Activated gamma-delta T cell (primary cell): ENCODE measurements around the gene SRPK1.

ENCODE experiments used
- DNase-seq: peaks from one replicate; lab custom pipeline; 2025; lab: John Stamatoyannopoulos, UW

Gene SRPK1

DNA sequence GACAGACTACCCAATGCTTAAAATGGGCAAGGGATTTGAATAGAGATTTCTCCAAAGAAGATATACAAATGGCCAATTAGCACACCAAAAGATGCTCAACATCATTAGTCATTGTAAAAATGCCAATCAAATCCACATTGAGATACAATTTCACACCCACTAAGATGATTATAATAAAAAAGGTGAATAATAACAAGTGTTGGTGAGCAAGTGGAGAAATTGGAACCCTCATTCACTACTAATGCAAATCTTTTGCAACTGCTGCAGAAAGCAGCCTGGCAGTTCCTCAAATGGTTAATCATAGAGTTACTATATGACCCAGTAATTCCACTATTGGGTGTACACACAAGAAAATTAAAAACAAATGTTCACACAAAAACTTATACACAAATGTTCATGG lies 103.4 kb downstream of the SRPK1 start:
- no peak for DNase-seq

DNA sequence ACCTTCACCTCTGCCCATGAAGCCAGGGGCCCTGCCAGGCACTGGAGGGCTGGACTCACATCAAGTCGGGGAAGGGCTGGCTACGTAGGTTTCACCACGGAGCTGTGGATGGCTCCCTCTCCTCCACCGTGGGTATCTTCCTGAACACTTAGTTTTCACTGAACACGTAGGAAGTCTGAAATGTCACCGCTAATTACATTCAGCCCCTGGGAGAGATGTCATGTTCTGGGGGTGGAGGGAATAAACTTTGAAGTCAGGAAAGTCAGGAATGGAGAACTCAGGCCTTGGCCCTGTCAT lies 109.3 kb downstream of the SRPK1 start:
- DNase-seq: no peak

DNA sequence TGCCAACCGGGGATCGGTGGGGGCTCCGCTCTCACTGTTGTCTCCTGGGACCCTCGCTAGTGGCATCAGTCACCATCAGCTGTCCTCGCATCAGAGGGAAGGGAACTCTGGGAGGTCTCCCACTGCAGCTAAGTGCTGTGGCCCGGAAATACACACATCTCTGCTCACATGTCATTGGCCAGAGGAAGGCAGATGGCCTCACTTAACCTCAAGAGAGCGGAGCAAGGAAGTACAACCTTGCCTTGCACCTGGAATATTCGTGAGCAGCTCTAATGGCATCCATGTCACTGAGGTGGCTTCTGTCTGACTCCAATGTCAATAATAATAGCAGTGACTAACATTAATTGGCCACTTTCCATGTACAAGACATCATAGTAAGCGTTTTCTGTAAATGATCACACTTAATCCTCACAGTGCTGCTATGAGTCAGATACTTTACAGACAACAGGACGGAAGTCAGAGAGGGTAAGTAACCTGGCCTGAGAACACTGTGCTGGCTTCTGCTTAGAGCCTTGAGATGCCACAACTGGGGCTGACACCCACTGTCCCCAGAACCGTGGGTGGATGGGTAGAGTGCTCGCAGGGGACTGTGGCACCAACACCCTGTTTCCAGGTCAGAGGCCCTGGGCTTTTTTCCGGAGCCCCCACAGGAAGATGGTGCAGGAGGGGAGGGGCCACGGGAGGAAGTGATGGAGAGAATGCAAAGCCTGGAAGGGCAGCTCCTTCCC lies 109.8 kb downstream of the SRPK1 start:
- no peak for DNase-seq

DNA sequence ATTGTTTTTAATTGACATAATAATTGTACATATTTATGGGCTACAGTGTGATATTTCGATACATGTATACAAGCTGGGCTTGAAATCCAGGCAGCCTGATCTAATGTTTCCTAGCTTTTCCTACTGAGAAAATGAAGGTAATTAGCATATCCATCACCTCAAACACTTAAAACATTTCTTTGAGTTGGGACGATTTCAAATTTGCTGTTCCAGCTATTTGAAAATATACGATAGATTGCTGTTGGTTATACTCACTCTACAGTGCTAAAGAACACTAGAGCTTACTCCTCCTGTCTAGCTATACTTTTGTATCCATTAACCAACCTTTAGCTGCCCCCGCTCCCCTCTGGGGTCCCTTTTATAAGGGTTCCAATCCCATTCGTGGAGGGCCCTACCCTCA lies 111.1 kb downstream of the SRPK1 start:
- no peak for DNase-seq

DNA sequence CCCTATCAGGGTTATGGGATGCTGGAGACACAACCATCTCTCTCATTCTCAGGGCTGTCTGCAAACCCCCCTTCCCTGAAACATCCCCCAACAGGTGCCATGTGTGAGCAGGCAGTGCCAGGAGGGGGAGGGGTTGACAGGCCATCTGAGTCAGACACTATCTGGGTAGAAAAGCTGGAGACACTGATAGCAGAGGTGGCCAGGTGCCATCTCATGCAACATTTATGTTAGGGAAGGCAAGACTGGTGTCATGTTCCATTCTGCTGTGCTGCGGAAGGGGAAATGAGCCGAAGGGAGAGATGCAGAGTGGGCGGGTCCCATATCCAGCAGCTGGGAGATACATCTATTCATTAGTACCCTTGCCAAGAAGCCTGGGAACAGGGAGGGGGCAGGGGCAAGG lies 112.2 kb downstream of the SRPK1 start:
- no peak for DNase-seq

DNA sequence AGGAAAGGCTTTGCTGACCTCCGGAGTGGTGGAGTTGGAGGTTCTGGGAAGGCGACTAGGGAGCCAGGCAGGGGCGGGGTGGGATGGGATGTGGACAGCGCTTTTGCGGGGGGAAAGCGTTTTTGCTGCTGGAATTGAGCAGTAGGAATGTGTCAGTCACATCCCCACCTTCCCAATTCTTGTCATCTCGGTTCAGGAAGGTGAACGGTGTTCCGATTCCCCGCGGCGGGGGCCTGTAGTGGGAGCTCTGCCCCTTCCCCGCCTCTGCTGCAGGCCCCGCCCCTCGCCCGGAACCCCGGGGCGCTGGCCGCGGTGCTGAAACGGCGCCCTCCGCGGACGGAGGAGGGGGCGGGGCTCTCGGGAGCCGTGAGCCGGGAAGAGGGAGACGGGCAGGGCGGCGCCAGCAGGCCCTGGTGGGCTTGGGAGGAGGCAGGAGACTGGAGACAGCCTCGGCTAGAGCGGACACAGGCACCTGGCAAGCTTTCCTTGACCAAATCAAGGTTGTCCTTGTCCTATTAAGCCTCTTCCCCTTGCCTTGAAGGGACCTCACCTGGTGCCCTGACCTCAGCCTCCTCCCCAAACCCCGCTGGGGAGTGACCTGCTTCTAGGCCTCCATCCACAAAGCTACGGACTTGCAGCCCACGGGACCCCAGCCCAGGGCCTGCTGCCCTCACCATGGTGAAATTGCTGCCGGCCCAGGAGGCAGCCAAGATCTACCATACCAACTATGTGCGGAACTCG lies 115.7 kb downstream of the SRPK1 start, which contains the start of gene LHFPL5:
TSS of gene LHFPL5 (plus strand) at position 357 of the 741 bp plus-strand sequence. CDS start at position 676, 319 bp downstream.
- DNase-seq: no peak

DNA sequence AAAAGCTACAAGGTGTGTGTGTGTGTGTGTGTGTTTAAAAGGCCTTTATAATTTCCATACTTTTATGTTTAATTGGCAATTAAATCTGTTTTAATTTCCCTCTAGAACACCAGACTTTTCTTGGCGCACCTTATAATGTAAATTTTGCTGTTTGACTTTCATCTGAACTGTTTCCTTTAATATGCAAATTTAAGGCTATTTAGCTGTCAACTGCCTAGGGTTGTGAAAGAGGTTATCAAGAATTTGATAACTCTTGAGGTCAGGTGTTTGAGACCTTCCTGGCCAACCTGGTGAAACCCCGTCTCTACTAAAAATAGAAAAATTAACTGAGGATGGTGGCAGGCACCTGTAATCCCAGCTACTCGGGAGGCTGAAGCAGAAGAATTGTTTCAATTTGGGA lies 119.8 kb downstream of the SRPK1 start:
- no peak for DNase-seq

DNA sequence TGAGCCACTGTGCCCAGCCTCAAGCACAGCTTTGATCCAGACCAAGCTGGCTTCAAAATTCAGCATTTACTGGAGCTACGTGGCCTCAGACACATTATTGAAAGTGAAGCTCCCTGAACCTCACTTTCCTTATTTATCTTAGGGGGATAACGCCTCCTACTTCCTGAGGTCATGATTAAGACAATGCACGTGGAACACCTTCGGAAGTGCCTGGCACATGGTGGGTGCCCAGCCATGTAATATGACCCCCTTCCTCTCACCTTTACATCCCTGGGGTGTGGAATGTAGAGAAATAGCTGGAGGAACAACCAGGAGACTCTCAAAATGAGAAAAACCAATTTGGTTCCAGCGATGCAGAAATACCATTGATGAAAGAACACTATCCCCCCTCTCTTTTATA lies 122.2 kb downstream of the SRPK1 start:
- no peak for DNase-seq

DNA sequence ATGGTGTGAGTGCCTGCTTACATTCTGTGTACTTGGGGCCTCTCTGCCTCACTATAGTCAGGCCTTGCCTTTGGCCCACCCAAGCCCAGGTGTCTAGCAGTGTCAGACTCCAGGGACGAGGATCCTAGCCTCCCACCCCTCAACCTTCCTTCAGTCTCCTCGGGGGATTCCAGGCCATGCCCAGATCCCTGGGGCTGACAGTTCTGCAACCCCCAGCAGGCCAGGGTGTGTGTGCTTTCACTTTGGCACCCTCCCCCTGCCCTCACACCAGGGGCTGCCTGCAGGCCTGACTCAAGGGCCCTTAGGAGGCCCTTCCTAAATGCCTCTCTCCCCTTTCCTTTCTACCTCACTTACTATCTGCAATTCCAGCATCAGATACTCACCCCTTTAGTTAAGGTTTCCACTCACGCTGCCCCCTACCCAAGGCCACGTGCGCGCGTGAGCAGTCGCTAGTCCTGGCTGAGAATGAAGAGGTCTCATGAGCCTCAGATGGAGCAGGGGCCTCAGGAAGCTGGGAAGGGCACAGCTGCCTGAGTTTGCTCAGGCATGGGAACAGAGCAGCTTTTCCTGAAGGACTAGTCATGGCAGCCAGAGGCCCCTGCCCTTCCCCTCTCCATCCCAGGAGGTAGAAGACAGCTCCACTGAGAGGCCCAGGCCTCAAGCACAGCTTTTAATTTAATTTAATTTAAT lies 122.9 kb downstream of the SRPK1 start:
- no peak for DNase-seq

DNA sequence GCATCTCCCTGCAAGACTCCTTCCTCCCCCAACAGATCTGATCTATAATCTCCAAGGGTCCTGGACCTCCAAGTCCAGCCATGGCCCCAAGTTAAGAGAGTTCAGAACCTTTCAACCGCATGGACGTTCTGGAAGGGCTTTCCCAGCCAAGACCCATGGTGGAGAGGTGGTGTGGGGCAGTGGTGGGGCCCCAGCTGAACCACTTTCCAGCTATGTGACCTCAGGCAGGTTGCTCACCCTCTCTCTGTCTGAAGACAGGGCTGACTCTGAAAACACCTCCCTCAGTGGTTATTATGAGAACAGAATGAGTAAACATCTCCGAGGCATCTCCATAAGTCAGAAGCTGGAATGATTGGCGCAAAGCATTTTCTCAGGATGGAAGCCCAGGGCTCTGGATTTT lies 124.7 kb downstream of the SRPK1 start:
- no peak for DNase-seq

DNA sequence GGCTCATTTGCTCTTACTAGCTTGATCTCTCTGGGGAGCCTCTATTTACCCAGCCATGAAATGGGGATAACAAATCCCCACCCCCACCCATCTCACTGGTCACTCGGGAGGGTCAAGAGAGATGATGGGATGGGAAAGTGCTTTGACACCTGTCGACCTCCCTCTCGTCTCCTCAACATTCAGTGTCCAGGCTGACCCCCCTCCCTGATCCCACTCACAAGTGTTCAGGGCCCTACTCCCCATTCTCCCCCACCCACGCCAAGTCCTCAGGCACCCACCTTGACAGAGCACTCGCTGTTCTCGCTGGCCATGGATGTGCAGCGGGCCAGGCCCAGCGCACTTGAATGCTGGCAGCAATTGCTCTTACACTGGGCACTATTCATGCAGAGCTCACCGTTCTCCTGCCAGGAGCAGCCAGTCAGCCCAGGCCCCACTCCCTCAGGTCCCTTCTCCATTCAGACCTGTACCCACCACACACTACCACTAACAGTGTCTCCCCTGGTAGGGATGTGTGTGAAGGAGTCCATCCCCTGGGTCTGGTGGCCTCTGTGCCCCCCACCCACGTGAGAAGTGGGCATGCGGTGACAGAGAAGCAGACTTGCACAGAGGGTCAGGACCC lies 125.3 kb downstream of the SRPK1 start:
- DNase-seq: no peak

DNA sequence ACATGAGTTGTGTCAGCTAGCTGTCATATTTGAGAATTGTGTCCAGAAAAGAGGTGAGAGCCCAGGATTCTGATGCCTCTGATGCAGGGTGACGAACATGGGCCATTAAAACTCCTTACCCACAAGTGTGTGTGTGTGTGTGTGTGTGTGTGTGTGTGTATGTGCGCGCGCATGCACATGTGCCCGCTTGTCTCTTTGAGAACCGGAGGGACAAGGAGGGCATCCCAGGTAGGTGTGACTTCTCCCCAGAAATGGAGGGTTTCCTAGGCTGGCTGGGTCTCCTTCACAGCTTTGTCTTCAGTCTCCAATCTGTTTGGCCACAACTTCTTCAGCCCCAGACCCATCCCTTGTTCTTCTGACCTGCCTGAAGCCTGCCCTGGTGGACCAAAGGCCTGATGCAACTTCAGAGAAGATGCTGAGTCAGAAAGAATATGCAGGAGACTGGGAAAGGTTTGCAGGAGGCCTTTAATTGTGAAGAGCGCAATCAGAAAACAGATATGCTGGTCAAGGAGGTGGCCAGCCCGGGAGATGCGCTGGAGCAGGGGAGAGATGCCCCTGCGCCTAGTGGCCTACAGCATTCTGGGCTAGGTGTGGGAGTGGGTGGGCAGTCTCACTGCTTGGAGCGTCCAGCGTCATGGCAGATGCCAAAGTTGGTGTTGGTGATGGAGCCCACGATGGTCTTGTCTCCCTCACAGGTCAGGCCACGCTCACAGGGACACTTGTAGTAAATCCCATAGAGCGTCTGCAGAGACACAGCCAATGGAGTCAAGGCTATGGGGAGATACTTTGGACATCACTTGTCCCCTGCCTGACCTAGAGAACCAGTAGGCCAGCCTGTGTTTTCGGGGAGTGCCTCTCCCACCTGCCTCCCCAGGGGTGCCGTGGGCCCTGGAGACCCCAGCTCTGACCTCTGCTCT lies 126.1 kb downstream of the SRPK1 start:
- no peak for DNase-seq

DNA sequence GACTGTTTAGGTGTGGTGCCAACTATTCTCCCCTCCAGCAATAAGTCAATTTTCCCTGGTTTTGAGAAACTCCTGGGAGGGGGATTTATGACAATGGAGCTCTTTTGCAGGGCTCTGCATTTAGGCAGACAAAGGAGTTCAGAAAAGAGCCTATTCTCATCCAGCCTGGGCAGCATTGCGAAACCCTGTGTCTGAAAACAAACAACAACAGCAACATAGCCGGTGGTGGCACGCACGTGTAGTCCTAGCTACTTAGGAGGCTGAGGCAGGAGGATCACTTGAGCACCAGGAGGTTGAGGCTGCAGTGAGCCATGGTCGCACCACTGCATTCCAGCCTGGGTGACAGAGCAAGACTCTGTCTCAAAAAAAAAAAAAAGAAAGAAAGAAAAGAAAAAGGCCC lies 130.2 kb downstream of the SRPK1 start:
- DNase-seq: no peak

DNA sequence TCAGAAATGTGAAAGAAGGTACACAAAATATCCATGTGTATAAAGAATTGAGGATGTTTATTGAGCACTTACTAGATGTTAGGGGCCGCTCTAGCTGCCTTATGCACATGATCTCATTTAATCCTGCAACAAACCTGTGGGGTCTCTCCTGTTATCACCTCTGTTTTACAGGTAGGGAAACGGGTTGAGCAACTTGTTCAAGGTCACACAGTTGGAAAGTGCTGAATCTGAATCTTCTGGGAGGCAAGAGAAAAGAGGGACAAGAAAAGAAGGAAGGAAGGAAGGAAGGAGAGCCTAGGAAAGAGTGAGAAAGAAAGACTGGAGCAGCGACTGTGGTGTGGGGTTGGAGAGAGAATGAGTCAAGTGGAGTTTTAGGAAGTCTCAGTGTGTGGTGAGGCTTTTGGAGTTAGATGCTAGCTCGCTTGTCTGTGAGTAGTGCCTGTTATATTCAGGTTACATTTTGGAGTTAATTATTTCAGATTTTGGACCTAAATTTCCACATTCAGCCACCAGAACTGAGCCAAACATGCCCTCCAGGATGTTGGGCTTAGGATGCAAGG lies 132.4 kb downstream of the SRPK1 start:
- no peak for DNase-seq

DNA sequence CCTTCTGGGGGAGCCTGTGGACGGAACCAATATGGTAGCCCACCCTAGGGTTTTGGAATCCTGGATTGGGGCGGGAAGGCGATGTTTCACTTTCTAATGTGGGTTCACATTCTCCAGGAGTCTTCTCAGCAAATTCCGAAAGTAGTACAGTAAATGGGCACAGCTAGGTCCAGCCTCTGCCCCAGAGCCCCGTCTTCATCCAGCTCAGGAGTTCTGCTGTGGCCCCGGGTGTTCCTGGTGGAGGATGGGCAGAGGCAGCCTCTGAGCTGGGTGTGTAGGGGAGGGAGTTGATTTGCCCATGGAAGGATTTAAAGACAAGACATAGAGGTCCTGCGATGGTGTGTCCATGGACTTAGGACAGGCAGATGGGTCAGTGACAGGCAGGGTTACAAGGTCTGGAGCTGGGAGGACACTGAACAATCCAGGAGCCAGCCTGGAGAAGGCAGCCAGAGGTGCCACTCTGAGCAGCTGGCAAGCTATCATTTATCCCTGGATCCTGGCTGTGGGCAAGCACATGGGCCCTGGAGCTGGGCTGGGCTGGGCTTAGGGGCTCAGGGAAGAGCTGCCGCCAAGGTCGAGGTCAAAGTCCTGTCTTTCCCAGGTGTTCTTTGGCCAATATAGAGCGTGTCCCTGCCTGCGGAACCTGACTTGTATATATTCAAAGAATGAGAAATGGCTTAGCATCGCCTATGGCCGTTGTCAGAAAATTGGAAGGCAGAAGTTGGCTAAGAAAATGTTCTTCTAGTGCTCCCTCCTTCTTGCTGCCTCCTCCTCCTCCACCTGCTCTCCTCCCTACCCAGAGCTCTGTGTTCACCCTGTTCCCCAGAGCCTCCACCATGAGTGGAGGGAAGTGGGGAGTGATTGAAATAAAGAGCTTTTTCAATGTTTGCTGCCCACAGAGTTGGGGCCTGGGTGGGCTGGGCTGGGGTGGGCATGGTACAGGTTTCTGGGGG lies 133.4 kb downstream of the SRPK1 start:
- no peak for DNase-seq

DNA sequence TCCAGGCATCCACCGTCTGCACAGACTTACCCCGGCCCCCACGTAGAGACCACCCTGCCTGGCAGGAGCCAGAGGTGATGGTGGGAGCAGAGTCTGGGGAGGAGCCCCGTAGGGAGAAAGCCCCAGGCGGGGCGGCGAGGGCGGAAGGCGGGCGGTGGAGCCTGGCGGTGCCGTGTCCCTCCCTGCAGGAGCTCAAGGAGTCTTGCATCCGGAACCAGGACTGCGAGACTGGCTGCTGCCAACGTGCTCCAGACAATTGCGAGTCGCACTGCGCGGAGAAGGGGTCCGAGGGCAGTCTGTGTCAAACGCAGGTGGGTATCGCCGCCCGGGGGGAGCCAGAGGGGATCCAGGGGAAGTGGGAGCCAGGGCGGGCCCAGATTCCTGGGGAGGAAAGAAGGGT lies 134.1 kb downstream of the SRPK1 start:
- no peak for DNase-seq

DNA sequence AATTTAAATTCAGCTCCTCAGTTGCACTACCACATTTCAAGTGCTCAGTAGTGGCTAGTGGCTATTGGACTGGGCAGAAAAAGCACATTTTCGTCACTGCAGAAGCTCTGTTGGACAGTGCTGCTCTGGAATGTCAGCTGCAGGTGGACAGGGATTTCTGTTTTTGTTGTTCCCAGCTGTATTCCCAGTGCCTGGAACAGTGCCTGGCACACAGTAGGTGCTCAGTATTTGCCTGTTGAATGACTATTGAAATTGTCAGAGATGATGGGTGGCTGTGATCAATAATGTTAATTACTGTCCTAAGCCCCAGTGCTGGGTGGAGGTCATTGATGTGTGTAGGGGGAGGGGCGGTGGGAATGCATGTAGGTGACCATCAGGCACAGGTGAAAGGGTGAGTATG lies 134.6 kb downstream of the SRPK1 start:
- no peak for DNase-seq

DNA sequence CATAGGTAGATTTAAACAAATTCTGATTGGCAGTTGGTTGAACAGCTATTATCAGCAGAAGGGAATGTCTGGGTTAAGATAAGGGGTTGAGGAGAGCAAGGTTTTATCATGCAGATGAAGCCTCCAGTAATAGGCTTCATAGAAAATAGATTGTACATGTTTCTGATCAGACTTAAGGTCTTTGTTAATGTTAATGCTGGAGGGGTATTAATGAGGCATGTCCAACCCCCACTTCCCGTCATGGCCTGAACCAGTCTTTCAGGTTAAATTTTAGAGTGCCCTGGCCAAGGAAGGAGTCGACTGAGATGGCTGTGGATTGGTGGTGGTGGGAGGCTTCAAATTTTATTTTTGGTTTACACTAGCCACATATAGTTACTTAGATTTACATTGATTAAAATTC lies 136.7 kb downstream of the SRPK1 start:
- DNase-seq: no peak
